Right lobe of liver (tissue), 4 donors: ENCODE data around the gene ZDHHC22.

Source experiments
- CTCF ChIP-seq, 4 donors: fragments of 200-600 bp in 3 of 4; fragments of 450-650 bp in 1 of 4; IDR thresholded peaks; one replicate each; pipeline versions ENCODE4 v1.5.1 to v1.8.0; 2016 to 2022; ENCODE audit warnings: antibody characterized with exemption in 4 of 4, mild to moderate bottlenecking in 2 of 4
- POLR2A ChIP-seq: fragments of 450-650 bp; IDR thresholded peaks from one replicate; pipeline ENCODE4 v1.6.1; 2017; ENCODE audit warnings: antibody characterized with exemption, mild to moderate bottlenecking
- donor health status: DM: no; HTN: no; CAD: no.
- donor health status: DM: no; HTN: no; CAD: no.
- donor health status: DM: no; HTN: yes; CAD: no.

- TF ChIP-seq CTCF (IDR thresholded peaks at IDR 0.05), result no peak
- no peak for TF ChIP-seq POLR2A
These were observed 9.6 kb downstream of the ZDHHC22 start for GRCh38 chr14:77131871-77132486.
